Mesenteric fat pad (tissue), 1 donor: Measurements from ENCODE around the gene ZNF722. TPM values are rescaled to one million over a fixed set of nuclear protein-coding genes. Genes with fewer than 3 reads are reported as not detected.
"Not testable (repeated sequence)": the region's sequence is repeated elsewhere in the genome, so short reads cannot be mapped to it uniquely, and the experiment has no call there.

Experiments used
- DNase-seq: peaks from one replicate; pipeline ENCODE4 v3.0.0-alpha.2; 2020; ENCODE audit warnings: low spot score
- long read RNA-seq: library from polyadenylated mRNA; unstranded; transcript quantifications from one replicate; pipeline ENCODE4 v2.0.0, GENCODE V29; 2020
- total RNA-seq: library from RNA; stranded (reverse); fragmentation: NEBNext Ultra II Directional; extraction: Animal tissue kit (Norgen Biotek cat#: 25700); gene quantifications from one replicate; pipeline ENCODE4 v1.2.1, GENCODE V29; 2021
- donor health status: DM: yes; HTN: yes; CAD: no.

ZNF722 gene
- total RNA-seq, result not detected
- long read RNA-seq, result 0 reads

- no peak for DNase-seq
These were observed at the start of gene ZNF722 for GRCh38 chr7:63998549-63998948. Gene ZNF722, plus strand, starts transcription at chr7:63998849. Its CDS starts 113 bp downstream, at chr7:63998962.

- DNase-seq, result no peak
These were observed 45.5 kb upstream of the ZNF722 start for GRCh38 chr7:63953181-63953580.

- DNase-seq, result no peak
These were observed 30.0 kb upstream of the ZNF722 start for GRCh38 chr7:63968629-63969028.

- not testable (repeated sequence) for DNase-seq
These were observed 16.8 kb downstream of the ZNF722 start for GRCh38 chr7:64015496-64015895.

- DNase-seq, result no peak
These were observed 36.7 kb downstream of the ZNF722 start for GRCh38 chr7:64035388-64035787.

- no peak for DNase-seq
These were observed 38.4 kb downstream of the ZNF722 start for GRCh38 chr7:64037095-64037494.

- peak; percentile 82 for DNase-seq
These were observed 46.8 kb downstream of the ZNF722 start, which contains the start of gene ZNF727 for GRCh38 chr7:64045301-64046040. Gene ZNF727, plus strand, starts transcription at chr7:64045434. Its CDS starts 188 bp downstream, at chr7:64045622.

GRCh38 chr7:64046041-64046389, 47.4 kb downstream of the ZNF722 start:
- DNase-seq, result no peak

Other genes starting within 250 kb of the ZNF722 start
- gene ZNF727, start 46.6 kb downstream of the ZNF722 start, total RNA-seq, result 4.1 TPM
- gene ZNF735, start 208.4 kb downstream of the ZNF722 start, total RNA-seq, result not detected
- gene ZNF679, start 229.6 kb downstream of the ZNF722 start, total RNA-seq, result not detected